ENCODE data around the gene HSDL2.
"Not testable (repeated sequence)": the region's sequence is repeated elsewhere in the genome, so short reads cannot be mapped to it uniquely, and the experiment has no call there.

Gene HSDL2

GRCh38 chr9:112367465-112367864 is 12.4 kb upstream of the HSDL2 start:
- no peak for DNase-seq

- DNase-seq: no peak
Measured at GRCh38 chr9:112369817-112370216, 10.1 kb upstream of the HSDL2 start.

GRCh38 chr9:112371060-112371459 is 8.8 kb upstream of the HSDL2 start:
- no peak for DNase-seq

- not testable (repeated sequence) for DNase-seq
Measured at GRCh38 chr9:112373666-112374065, 6.2 kb upstream of the HSDL2 start.

- not testable (repeated sequence) for DNase-seq
Measured at GRCh38 chr9:112374232-112374631, 5.7 kb upstream of the HSDL2 start.

- no peak for DNase-seq
Measured at GRCh38 chr9:112375361-112375760, 4.5 kb upstream of the HSDL2 start.

GRCh38 chr9:112377087-112377486 is 2.8 kb upstream of the HSDL2 start:
- DNase-seq: no peak

- no peak for DNase-seq
Measured at GRCh38 chr9:112377684-112378327, 2.1 kb upstream of the HSDL2 start.

- no peak for DNase-seq
Measured at GRCh38 chr9:112378328-112379176, 1.4 kb upstream of the HSDL2 start.

- peak; percentile 98 for DNase-seq
Measured at GRCh38 chr9:112379177-112380101, 469 bp upstream of the HSDL2 start.

GRCh38 chr9:112380825-112381221 is 915 bp downstream of the HSDL2 start:
- no peak for DNase-seq

- no peak for DNase-seq
Measured at GRCh38 chr9:112382066-112382465, 2.2 kb downstream of the HSDL2 start.

- no peak for DNase-seq
Measured at GRCh38 chr9:112382501-112383364, 2.8 kb downstream of the HSDL2 start.

- no peak for DNase-seq
Measured at GRCh38 chr9:112384219-112384618, 4.3 kb downstream of the HSDL2 start.

GRCh38 chr9:112384690-112385089 is 4.8 kb downstream of the HSDL2 start:
- DNase-seq: no peak

- DNase-seq: no peak
Measured at GRCh38 chr9:112387115-112387514, 7.2 kb downstream of the HSDL2 start.

- DNase-seq: not testable (repeated sequence)
Measured at GRCh38 chr9:112389897-112390296, 10.0 kb downstream of the HSDL2 start.

- DNase-seq: not testable (repeated sequence)
Measured at GRCh38 chr9:112391936-112392560, 12.1 kb downstream of the HSDL2 start.

GRCh38 chr9:112393146-112393545 is 13.2 kb downstream of the HSDL2 start:
- not testable (repeated sequence) for DNase-seq

GRCh38 chr9:112396416-112396815 is 16.5 kb downstream of the HSDL2 start:
- no peak for DNase-seq

GRCh38 chr9:112396872-112397271 is 17.0 kb downstream of the HSDL2 start:
- DNase-seq: no peak

Measured in activated gamma-delta T cell treated with Interleukin-2 at 50 U/mL for 16 hours (primary cell).